Measurements from ENCODE around the gene CEACAM19. TPM values are rescaled to one million over a fixed set of nuclear protein-coding genes. Genes with fewer than 3 reads are reported as not detected.

CEACAM19 gene
- total and polyA plus RNA-seq, 11 donors: 1.9 to 12.8 (median 5.1) TPM

DNA sequence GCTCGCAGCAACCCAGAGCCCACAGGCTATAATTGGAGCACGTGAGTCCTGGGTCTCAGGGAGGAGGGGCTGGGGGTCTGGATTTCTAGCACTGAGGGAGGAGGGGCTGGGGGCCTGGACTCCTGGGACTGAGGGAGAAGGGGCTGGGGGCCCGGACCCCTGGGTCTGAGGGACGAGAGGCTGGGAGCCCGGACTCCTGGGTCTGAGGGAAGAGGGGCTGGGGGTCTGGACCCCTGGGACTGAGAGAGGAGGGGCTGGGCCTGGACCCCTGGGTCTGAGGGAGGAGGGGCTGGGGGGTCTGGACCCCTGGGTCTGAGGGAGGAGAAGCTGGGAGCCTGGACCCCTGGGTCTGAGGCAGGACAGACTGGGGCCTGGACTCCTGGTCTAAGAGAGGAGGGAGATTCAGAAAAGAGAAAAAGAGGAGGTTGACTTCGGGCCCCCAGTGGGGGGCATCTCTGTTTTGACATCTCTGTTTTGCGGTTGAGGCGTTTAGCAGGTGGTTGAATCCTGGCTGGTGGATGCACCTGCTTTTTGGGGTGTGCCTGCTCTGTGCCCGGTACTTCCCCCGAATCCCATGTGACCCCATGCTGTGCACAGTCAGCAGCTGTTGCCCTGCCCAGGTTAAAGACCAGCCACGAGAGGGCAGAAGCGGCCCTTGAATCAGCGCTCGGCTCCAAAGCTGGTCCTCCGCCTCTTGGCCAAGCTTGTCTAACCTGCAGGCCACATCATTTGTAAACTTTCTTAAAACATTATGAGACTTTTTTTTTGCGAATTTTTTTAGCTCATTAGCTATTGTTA, 17.1 kb upstream of the CEACAM19 start:
- Histone ChIP-seq H3K36me3 (peaks cover 0 to 89% (median 78%) of the 10 kb centered on the region in 9 donors), H3K27ac (no peak overlapping the region), H3K9me3 (no peaks in the 10 kb centered on the region), H3K4me3 (no peak overlapping the region), H3K4me1 (peaks cover 0 to 25% (median 5%) of the 10 kb centered on the region in 12 donors), H3K27me3 (no peaks in the 10 kb centered on the region)
- DNase-seq: peak; percentile 73 to 88 (median 76)
- TF ChIP-seq CTCF (IDR thresholded peaks at IDR 0.05) (peak; percentile 50 to 75 (median 68)), POLR2A (IDR thresholded peaks at IDR 0.05) (no peak)
- peak; percentile 57 to 85 (median 75) for ATAC-seq
- intact Hi-C loops (cut with DNase I): loop anchor here in 2 of 10 donors (2.0 to 5.0 kb wide), 2 partner anchors 67 to 77 kb away; no protein-coding TSS in a partner anchor
- WGBS, 4 donors: 46 to 54% (median 50%) methylated on average over 16 of the region's 16 CpGs

GRCh38 chr19:44657211-44657921, 13.9 kb upstream of the CEACAM19 start:
- ATAC-seq (peak in 3 of 4 donors; percentile 62 to 71 (median 64)), DNase-seq (peak; percentile 56 to 77 (median 74))
- 38 to 42% (median 42%) methylated on average over 25 of the region's 25 CpGs for WGBS, 4 donors
- peaks cover 0 to 90% (median 82%) of the 10 kb centered on the region in 9 donors for H3K36me3 ChIP-seq
- intact Hi-C loops (cut with DNase I): loop anchor here in 8 of 10 donors (1.0 to 5.0 kb wide), 6 partner anchors 81 to 87 kb away; no protein-coding TSS in a partner anchor
- TF ChIP-seq CTCF (IDR thresholded peaks at IDR 0.05) (peak; percentile 90 to 95 (median 93)), POLR2A (IDR thresholded peaks at IDR 0.05) (no peak)
- no peak overlapping the region for H3K4me3 ChIP-seq
- H3K4me1 ChIP-seq: peaks cover 0 to 13% (median 2%) of the 10 kb centered on the region in 12 donors
- H3K27me3 ChIP-seq: no peaks in the 10 kb centered on the region
- H3K27ac ChIP-seq: no peak overlapping the region
- H3K9me3 ChIP-seq: no peaks in the 10 kb centered on the region

DNA sequence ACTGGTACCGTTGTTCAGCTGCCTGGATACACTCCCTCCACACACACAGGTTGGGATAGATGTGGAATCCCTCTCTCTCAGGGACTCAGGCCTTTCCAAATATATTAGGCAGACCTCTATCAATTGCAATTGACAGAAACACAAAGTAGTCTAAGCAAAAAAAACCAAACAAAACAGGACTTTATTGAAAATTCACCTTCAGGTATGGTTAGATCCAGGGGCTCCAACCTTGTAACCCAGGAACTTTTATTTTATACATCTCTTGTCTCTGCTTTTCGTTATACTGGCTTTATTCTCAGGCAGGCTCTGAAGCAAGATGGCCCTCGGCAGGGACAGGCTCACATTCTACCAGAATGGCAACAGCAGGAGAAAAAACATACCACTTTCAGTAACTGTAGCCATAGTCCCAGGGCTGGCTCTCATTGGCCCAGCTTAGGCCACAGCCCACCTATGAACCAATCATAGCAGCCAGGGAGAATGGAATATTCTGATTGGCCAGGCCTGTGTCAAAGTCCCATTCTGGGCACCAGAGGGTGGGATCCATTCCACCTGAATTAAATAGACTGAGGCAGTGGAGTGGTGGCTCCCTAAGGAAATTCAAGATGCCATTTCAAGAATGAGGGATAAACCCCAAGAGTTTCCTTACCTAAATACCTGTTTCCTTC, 13.1 kb upstream of the CEACAM19 start:
- Histone ChIP-seq H3K36me3 (peaks cover 0 to 90% (median 82%) of the 10 kb centered on the region in 9 donors), H3K27me3 (no peaks in the 10 kb centered on the region), H3K27ac (no peak overlapping the region), H3K9me3 (no peaks in the 10 kb centered on the region), H3K4me1 (peaks cover 0 to 13% (median 2%) of the 10 kb centered on the region in 12 donors), H3K4me3 (no peak overlapping the region)
- WGBS, 4 donors: 90 to 94% (median 94%) methylated on average over 3 of the region's 3 CpGs
- TF ChIP-seq POLR2A (IDR thresholded peaks at IDR 0.05): no peak
- no peak for TF ChIP-seq CTCF (IDR thresholded peaks at IDR 0.05)
- ATAC-seq (no peak), DNase-seq (no peak)
- intact Hi-C loops (cut with DNase I): loop anchor here in 3 of 10 donors (2.0 to 5.0 kb wide), 3 partner anchors 81 to 87 kb away; no protein-coding TSS in a partner anchor

Measured in heart left ventricle (tissue), 16 donors.